Prostate gland (tissue), 2 donors: ENCODE data around the gene IGLL1.

Experiments used
- POLR2A ChIP-seq: fragments of 450-650 bp; IDR thresholded peaks from one replicate; pipeline ENCODE4 v1.6.1; 2016; ENCODE audit warnings: antibody characterized with exemption, mild to moderate bottlenecking
- POLR2AphosphoS5 ChIP-seq: sonication (generic); formaldehyde crosslinking; IDR thresholded peaks from one replicate; pipeline ENCODE4 v1.6.1; 2017; ENCODE audit warnings: antibody characterized with exemption
- TF ChIP-seq, protein P1 (sequence below), 4 experiments: fragments of 200-600 bp in 2 of 4; fragments of 450-650 bp in 2 of 4; sonication (generic) in 2 of 4; IDR thresholded peaks; 1 replicate in 3 of 4; 2 replicates in 1 of 4; pipeline ENCODE4 v1.5.1; 2016 to 2019; ENCODE audit warnings: antibody characterized with exemption in 4 of 4, mild to moderate bottlenecking in 2 of 4, moderate library complexity in 2 of 4

DNA sequence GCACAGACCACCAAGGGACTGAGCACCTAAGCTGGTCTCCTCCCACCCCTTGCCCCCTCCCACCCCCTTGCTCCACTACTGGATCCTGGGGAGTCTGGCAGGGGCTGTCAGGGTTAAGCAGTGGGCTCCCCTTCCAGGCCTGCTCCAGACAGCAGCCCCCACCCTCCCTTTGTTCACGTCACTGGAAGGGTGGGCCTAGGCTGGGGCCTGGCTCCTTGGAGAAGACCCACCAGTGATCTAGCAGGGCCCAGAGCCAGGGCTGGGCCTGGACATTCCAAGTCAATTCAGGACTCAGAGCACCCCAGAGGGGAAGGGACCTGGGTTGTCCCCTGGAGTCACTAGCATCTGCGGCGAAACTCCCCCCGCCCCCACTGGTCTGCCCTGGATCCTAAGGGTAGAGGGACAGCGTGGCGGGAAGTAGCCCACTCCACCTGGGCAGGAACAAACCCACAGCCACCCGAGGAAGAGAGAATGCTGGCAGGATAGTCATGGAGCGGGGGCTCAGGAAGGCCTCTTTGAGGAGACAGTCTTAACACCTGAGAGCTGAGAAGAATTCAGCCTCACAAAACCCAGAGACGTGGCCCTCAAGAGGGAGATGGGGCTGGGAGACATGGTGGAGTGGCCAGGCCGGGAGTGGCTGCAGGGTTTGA lies 45.8 kb downstream of the IGLL1 start:
- TF ChIP-seq, protein P1, sequence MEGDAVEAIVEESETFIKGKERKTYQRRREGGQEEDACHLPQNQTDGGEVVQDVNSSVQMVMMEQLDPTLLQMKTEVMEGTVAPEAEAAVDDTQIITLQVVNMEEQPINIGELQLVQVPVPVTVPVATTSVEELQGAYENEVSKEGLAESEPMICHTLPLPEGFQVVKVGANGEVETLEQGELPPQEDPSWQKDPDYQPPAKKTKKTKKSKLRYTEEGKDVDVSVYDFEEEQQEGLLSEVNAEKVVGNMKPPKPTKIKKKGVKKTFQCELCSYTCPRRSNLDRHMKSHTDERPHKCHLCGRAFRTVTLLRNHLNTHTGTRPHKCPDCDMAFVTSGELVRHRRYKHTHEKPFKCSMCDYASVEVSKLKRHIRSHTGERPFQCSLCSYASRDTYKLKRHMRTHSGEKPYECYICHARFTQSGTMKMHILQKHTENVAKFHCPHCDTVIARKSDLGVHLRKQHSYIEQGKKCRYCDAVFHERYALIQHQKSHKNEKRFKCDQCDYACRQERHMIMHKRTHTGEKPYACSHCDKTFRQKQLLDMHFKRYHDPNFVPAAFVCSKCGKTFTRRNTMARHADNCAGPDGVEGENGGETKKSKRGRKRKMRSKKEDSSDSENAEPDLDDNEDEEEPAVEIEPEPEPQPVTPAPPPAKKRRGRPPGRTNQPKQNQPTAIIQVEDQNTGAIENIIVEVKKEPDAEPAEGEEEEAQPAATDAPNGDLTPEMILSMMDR (IDR thresholded peaks at IDR 0.05) = no peak
- TF ChIP-seq POLR2AphosphoS5 (no peak), POLR2A (no peak)
